Measurements from ENCODE around the gene CDHR3.

- TF ChIP-seq, protein P1, sequence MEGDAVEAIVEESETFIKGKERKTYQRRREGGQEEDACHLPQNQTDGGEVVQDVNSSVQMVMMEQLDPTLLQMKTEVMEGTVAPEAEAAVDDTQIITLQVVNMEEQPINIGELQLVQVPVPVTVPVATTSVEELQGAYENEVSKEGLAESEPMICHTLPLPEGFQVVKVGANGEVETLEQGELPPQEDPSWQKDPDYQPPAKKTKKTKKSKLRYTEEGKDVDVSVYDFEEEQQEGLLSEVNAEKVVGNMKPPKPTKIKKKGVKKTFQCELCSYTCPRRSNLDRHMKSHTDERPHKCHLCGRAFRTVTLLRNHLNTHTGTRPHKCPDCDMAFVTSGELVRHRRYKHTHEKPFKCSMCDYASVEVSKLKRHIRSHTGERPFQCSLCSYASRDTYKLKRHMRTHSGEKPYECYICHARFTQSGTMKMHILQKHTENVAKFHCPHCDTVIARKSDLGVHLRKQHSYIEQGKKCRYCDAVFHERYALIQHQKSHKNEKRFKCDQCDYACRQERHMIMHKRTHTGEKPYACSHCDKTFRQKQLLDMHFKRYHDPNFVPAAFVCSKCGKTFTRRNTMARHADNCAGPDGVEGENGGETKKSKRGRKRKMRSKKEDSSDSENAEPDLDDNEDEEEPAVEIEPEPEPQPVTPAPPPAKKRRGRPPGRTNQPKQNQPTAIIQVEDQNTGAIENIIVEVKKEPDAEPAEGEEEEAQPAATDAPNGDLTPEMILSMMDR (IDR thresholded peaks at IDR 0.05): no peak
- no peak for TF ChIP-seq FOXP1 (CRISPR knock-in tag; IDR thresholded peaks at IDR 0.05; ENCODE audit: borderline replicate concordance)
Observed at GRCh38 chr7:106061301-106061979, 98.4 kb downstream of the CDHR3 start.
